GM10266 (cell line): ENCODE data around the gene SOHLH2.

Experiments used
- DNase-seq: peaks from one replicate; pipeline ENCODE4 v3.0.0; 2012; ENCODE audit errors: extremely low spot score
- CTCF ChIP-seq: IDR thresholded peaks from 2 replicates; pipeline ENCODE4 v1.5.1; 2012; ENCODE audit warnings: mild to moderate bottlenecking, low read depth; ENCODE audit not compliant: control insufficient read depth, insufficient read depth; ENCODE audit errors: missing control alignments

Gene SOHLH2

DNA sequence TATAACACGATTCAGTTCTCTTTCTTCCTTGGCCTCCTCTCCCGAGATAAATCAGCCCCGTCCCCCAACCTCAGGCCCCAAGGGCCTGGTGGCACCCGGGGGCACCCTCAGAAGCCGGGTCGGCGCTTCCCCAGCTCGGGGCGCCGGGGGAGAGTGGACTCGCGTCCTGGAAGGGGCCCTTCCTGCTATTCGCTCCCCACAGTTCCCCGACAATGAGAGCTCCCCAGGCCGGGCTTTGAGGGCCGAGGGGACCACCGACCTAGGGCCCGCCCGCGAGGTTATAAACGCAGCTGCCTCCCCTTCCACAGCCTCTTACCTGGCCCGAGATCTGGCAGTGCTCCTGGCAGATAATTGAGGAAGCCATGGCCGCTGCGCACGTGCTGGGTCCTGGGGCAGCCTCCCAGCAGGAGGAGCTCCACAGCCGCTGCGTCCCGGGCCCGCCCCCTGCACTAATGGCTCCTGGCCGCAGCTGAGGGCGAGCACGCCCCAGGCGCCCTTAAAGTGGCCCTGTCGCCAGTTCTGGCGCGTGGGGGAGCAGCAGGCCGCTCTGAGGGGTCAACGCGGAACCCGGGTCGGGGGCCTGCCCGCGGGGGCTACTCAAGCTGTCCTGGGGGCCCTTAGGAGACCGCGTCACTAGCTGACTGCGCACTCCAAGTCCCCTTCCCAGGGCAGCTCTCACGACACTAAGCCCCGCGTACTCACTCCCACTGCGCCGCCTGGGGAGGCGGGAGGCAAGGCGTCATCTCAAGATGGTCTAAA, at the start of gene SOHLH2:
Gene SOHLH2 (minus strand): TSS at position 394 of the 759 bp plus-strand sequence. CDS start 30 bp downstream, at position 364.
- no peak for DNase-seq
- no peak for TF ChIP-seq CTCF

GRCh38 chr13:36261976-36262375, 47.6 kb upstream of the SOHLH2 start:
- no peak for TF ChIP-seq CTCF

GRCh38 chr13:36261011-36261410, 46.7 kb upstream of the SOHLH2 start:
- no peak for TF ChIP-seq CTCF
- DNase-seq, result no peak

More at GRCh38 chr13:36261976-36262375, 47.6 kb upstream of the SOHLH2 start:
- no peak for DNase-seq

DNA sequence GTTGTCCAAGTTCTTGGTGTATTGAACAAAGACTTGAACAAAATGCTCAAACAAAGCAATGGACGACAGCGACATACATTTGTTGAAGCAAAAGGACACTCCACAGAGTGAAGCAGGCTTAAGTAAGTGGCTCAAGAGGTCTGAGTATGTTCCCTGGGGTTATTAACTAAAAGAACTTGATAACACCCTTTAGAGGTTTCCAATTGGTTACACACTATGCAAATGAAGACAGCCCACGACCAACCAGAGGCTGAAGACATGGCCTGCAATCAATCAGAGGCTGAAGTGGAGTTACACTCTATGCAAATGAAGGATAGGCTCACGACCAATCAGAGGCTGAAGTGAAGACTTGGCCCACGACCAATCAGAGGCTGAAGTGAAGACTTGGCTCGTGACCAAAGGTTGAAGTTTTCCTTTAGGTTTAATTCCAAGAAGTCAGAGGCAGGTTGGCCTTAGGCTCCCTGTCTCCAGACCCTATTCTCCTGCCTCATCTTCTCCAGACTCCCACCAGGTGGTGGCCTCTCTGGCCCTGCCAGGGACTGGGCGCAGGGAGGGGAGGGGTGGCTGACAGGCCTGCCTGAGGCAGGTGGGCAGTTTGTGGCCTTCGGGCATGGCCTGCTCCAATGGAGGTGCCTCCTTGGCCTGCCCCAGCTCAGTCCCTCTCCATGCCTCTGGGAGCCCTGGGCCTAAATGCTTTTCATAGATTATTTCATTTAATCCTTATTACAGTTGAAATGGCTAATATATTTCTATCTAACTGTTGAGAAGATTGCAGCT, 45.2 kb upstream of the SOHLH2 start:
- no peak for TF ChIP-seq CTCF
- DNase-seq, result no peak

GRCh38 chr13:36258831-36259230, 44.5 kb upstream of the SOHLH2 start:
- TF ChIP-seq CTCF, result no peak
- DNase-seq, result no peak

- DNase-seq, result no peak
- no peak for TF ChIP-seq CTCF
These were observed 37.2 kb upstream of the SOHLH2 start for GRCh38 chr13:36251526-36251925.

GRCh38 chr13:36251017-36251416, 36.7 kb upstream of the SOHLH2 start:
- no peak for DNase-seq
- no peak for TF ChIP-seq CTCF
